Loucy (cell line): ENCODE data around the gene SGMS2.

Experiments used
- CTCF ChIP-seq: fragments of 200-600 bp; sonication (generic); conservative IDR thresholded peaks from 2 replicates; pipeline ENCODE4 v1.5.1; 2014; ENCODE audit warnings: mild to moderate bottlenecking, antibody characterized with exemption, low read length
- EZH2phosphoT487 ChIP-seq: fragments of 200-600 bp; IDR thresholded peaks from 2 replicates; pipeline ENCODE4 v1.6.1; 2018; ENCODE audit warnings: antibody characterized with exemption, mild to moderate bottlenecking, moderate library complexity, borderline replicate concordance

GRCh38 chr4:107913283-107913899 is 88.7 kb downstream of the SGMS2 start:
- peak; percentile 89 for TF ChIP-seq CTCF
- no peak for TF ChIP-seq EZH2phosphoT487
